ENCODE data around the gene AREL1. TPM values are rescaled to one million over a fixed set of nuclear protein-coding genes. Genes with fewer than 3 reads are reported as not detected.

Gene AREL1
- total and polyA plus RNA-seq, 10 of the 15 experiments (the other 5 are each of a cell fraction or from before 2014, with no cell fraction given), result 6.2 to 40.4 (median 23.7) TPM

DNA sequence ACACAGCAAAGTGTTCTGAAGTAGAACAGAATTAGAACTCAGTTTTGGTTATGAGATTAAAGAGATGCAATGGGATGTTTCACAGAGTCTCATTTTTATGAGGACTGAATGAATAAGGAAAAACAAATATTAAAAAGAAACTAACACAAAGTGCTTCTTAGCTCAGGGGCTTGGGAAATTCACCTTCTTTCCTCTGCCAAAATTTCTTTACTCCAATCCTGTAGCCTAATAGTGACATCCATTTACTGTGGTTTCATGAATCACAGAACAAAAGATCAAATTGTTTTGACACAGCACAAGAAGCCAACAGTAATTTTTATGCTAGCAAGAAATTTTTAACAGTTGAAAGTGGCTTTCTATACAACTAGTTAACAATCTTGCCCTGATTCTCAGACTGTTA is 37.7 kb downstream of the AREL1 start:
- H3K36me3 ChIP-seq (ENCODE audit: control insufficient read depth in 2 of 2, insufficient read depth in 2 of 2, low read length in 1 of 2), result peaks cover 12 to 13% of the 10 kb centered on the region in 2 experiments
- FAIRE-seq, result no peak

DNA sequence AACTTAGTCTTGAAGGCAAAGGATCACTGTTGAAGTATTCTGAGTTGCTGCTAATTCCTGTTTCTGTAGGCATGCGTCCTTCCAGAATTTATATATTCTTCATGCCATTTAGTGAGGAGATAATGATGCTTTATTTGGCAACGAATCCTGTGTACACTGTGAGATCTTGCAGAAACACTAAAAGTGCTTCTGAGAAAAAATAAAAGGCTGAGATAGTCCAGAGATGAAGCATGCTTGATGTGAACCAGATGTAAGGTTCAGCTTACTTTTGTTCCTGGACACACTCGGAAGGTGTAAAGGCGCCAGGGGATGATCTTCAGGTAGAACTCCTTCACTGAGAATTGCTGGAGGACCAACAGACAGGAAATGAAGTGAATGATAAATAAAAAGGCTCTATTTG is 39.1 kb downstream of the AREL1 start:
- BruUV-seq (replicated peaks), result no TSS peak
- Histone ChIP-seq H3K4me2 (ENCODE audit: control insufficient read depth, insufficient read depth) (no peak overlapping the region), H3K27ac (ENCODE audit: control insufficient read depth, insufficient read depth) (no peak overlapping the region), H3K79me2 (ENCODE audit: control insufficient read depth, insufficient read depth, low read length) (no peaks in the 10 kb centered on the region), H3K36me3 (ENCODE audit: control insufficient read depth in 2 of 2, insufficient read depth in 2 of 2, low read length in 1 of 2) (peaks cover 12 to 13% of the 10 kb centered on the region in 2 experiments), H2AFZ (ENCODE audit: control insufficient read depth, low read depth, low read length) (no peak overlapping the region), H4K20me1 (ENCODE audit: control insufficient read depth, insufficient read depth) (no peaks in the 10 kb centered on the region), H3K4me1 (ENCODE audit: control insufficient read depth, insufficient read depth, low read length) (no peaks in the 10 kb centered on the region), H3K9me3 (replicated peaks; ENCODE audit: control insufficient read depth, insufficient read depth, low read length) (no peaks in the 10 kb centered on the region), H3K4me3 (no peak overlapping the region), H3K9ac (ENCODE audit: control insufficient read depth, insufficient read depth, low read length) (no peak overlapping the region), H3K27me3 (replicated peaks in 1 of 2; ENCODE audit: control insufficient read depth in 2 of 2, insufficient read depth in 2 of 2, low read length in 1 of 2) (no peaks in the 10 kb centered on the region)
- intact Hi-C loops (cut with micrococcal nuclease; ENCODE audit: unreplicated experiment), result no loop called here
- WGBS (ENCODE audit: insufficient coverage, insufficient replicate concordance, low lambda C conversion rate, missing lambda C conversion rate), result 95% methylated on average over 4 of the region's 4 CpGs
- SMC1A ChIA-PET (ENCODE audit: uncharacterized antibody, unreplicated experiment), result interaction anchor here (0.9 kb wide), 1 partner anchor 65 kb away, joined by 3 read pairs; no protein-coding TSS in a partner anchor
- ATAC-seq (no peak), FAIRE-seq (no peak), DNase-seq (ENCODE audit: low read depth, low spot score) (no peak)
- in situ Hi-C loops (cut with MboI), result no loop called here
- TF ChIP-seq ZNF622 (IDR thresholded peaks at IDR 0.05) (no peak), ZBTB33 (IDR thresholded peaks at IDR 0.05) (no peak), BRCA1 (IDR thresholded peaks at IDR 0.05; ENCODE audit: low read depth, low read length) (no peak), SIN3A (IDR thresholded peaks at IDR 0.05; ENCODE audit: low read depth, low read length) (no peak)
- RAD21 ChIA-PET (ENCODE audit: unreplicated experiment), result no interaction called here
- POLR2A ChIA-PET, result no interaction called here
- CTCF ChIA-PET, result no interaction called here

More for the DNA sequence above, 37.7 kb downstream of the AREL1 start:
- no peak overlapping the region for H2AFZ ChIP-seq (ENCODE audit: control insufficient read depth, low read depth, low read length)
- no peak for TF ChIP-seq KDM1A (IDR thresholded peaks at IDR 0.05; ENCODE audit: borderline replicate concordance)
- no peak for TF ChIP-seq SP1 (IDR thresholded peaks at IDR 0.05; ENCODE audit: low read depth, low read length)
- TF ChIP-seq ZNF384 (IDR thresholded peaks at IDR 0.05; ENCODE audit: borderline replicate concordance, low read depth, low read length), result no peak
- no peak for TF ChIP-seq TBL1XR1 (IDR thresholded peaks at IDR 0.05; ENCODE audit: low read depth, low read length)
- no peak for TF ChIP-seq PAX8 (IDR thresholded peaks at IDR 0.05)
- TF ChIP-seq USF2 (IDR thresholded peaks at IDR 0.05; ENCODE audit: borderline replicate concordance, low read depth, low read length), result no peak
- TF ChIP-seq FOXK2 (IDR thresholded peaks at IDR 0.05), result no peak
- TF ChIP-seq EP300 (IDR thresholded peaks at IDR 0.05; ENCODE audit: borderline replicate concordance in 1 of 2, control insufficient read depth in 1 of 2, low read depth in 2 of 2, low read length in 2 of 2), result no peak
- no peak for TF ChIP-seq HDAC6 (IDR thresholded peaks at IDR 0.05; ENCODE audit: unreplicated experiment)
- TF ChIP-seq MTA2 (IDR thresholded peaks at IDR 0.05; ENCODE audit: low read depth), result no peak
- ChIA-PET RAD21 (ENCODE audit: unreplicated experiment) (no interaction called here), POLR2A (no interaction called here), CTCF (no interaction called here), SMC1A (ENCODE audit: uncharacterized antibody, unreplicated experiment) (no interaction called here)
- in situ Hi-C loops (cut with MboI) (no loop called here), intact Hi-C loops (cut with micrococcal nuclease; ENCODE audit: unreplicated experiment) (no loop called here)
- no peak for ATAC-seq
- DNase-seq (ENCODE audit: low read depth, low spot score), result no peak
- H3K4me2 ChIP-seq (ENCODE audit: control insufficient read depth, insufficient read depth), result no peak overlapping the region
- no peaks in the 10 kb centered on the region for H3K27me3 ChIP-seq (replicated peaks in 1 of 2; ENCODE audit: control insufficient read depth in 2 of 2, insufficient read depth in 2 of 2, low read length in 1 of 2)
- no peak overlapping the region for H3K9ac ChIP-seq (ENCODE audit: control insufficient read depth, insufficient read depth, low read length)
- no peaks in the 10 kb centered on the region for H3K4me1 ChIP-seq (ENCODE audit: control insufficient read depth, insufficient read depth, low read length)
- H3K9me3 ChIP-seq (replicated peaks; ENCODE audit: control insufficient read depth, insufficient read depth, low read length), result no peaks in the 10 kb centered on the region
- H4K20me1 ChIP-seq (ENCODE audit: control insufficient read depth, insufficient read depth), result no peaks in the 10 kb centered on the region
- H3K79me2 ChIP-seq (ENCODE audit: control insufficient read depth, insufficient read depth, low read length), result no peaks in the 10 kb centered on the region
- no TSS peak for BruUV-seq (replicated peaks)
- H3K4me3 ChIP-seq, result no peak overlapping the region
- H3K27ac ChIP-seq (ENCODE audit: control insufficient read depth, insufficient read depth), result no peak overlapping the region

Measured in GM12878 (cell line).